ENCODE results near the gene AP2B1.
A peak's percentile ranks its signal among the peaks of the same experiment; 100 is the strongest.
"Not testable (repeated sequence)": the region's sequence is repeated elsewhere in the genome, so short reads cannot be mapped to it uniquely, and the experiment has no call there.

The AP2B1 gene

DNA sequence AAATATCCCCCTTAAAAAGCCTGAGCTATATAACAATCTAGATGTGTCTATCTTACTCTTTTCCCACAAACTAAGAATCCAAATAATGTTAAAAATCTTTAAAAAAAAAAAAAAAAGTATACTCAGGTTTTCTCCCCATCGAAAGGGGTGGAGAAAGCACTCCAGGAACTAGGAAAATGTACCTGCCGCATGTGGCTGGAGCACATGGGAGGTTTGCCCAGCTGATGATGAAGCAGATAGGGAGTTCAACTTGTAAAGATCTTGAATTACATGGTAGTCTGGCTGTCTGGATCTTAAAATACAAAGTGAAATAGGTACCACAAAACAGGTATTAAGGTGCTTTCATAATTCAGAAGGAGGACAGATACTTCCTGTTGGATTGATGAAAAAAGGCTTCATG is 17.7 kb upstream of the AP2B1 start:
- DNase-seq (ENCODE audit: low read depth in 3 of 3, low spot score in 1 of 3) = no peak

DNA sequence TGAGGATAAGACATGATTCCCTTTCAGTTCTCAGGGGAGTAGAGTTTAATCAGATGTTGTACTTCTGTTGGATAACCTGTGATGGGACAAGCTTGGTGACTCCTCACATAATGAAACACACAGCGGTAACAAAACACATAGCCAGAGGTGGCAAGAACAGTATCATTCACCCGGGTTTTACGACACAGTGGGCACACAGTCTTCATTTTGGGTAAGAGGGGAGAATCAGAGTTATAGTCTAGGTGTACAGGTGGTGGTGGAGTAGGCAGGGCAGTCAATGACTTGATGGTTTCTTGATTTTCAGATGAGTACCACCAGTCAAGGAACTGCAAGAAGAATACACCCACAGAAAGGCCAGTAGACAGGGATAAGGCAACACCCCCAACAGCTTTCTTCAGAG is 11.4 kb upstream of the AP2B1 start:
- DNase-seq (ENCODE audit: low read depth in 3 of 3, low spot score in 1 of 3) = no peak

DNA sequence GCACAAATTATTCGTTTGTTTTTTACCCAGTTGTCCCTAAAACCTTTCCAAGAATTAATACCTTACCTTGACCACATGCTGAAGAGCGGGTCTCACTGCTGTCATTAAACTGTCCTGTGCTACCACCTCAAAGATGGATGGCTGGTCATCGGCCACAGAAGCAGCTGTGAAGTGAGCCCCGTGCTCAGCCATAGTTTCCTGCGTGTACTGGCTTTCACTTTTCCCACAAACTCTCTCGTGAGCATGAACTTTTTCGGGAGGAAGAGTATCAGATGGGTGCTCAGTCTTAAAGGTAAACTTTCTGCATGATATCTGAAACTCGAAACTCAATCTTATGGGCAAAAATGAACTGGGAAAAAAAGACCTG is 9.3 kb upstream of the AP2B1 start:
- DNase-seq (ENCODE audit: low read depth in 3 of 3, low spot score in 1 of 3) = no peak

DNA sequence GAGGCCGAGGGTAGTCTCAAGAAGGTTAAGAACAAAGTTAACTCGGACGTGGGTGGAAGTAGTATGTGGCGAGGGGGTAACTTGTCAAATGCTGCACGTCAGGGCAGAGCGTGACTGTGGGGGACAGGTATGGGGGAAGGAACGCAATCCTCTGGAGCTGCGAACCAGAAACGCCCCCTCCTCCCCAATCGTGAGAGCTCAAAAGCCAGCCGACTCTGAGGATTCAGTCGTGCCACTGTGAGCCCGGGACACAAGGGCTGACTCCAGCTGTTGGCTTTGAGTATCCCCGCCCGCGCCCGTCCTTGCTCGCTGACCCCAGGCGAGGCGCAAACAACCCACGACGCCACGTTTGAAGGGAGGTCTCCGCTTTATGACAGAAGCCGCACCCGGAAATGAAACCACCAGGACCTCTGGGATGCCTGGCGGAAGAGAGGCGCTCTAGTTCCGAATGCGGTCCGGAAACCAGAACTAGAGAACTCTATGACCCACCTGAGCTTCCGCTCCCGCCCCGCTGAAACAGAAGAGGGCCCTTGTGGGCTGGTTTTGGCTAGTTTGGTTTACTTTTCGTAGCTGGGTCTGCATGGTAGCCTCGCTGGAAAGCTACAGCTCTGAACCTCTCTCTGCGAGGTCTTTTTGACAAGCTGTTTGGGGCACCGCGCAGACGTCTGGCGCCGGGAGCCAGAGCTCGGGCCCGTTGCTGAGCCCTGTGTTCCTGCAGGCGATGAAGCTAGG is 8.8 kb upstream of the AP2B1 start, which contains the start of gene PEX12:
PEX12 (minus strand) TSS at position 375 of the 732 bp plus-strand sequence. CDS start 550 bp downstream, outside the sequence.
- peak; percentile 64 to 76 (median 72) for DNase-seq (ENCODE audit: low read depth in 3 of 3, low spot score in 1 of 3)

DNA sequence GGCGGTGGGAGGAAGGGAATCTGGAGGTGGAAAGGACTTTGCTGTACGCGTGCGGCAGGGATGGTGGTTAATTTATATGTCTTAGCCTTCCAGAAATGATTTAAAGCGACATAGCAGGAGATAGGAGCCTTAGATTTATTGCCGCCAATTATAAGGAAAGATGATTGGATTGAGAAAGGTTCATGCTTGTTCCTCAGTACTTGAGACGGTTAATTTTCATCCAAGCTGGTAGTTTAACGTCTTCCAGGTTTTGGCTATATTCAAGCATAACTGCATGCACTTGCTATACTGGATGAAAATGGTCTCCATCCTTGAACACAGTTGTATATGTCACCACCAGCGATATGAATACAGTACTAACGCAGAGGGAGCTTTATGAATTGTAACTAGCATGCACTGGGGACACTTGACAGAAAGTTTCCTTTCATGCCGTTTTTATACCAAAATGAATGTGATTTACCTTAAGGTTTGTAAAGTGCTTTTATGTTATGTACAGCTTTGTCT is 8.1 kb upstream of the AP2B1 start:
- no peak for DNase-seq (ENCODE audit: low read depth in 3 of 3, low spot score in 1 of 3)

DNA sequence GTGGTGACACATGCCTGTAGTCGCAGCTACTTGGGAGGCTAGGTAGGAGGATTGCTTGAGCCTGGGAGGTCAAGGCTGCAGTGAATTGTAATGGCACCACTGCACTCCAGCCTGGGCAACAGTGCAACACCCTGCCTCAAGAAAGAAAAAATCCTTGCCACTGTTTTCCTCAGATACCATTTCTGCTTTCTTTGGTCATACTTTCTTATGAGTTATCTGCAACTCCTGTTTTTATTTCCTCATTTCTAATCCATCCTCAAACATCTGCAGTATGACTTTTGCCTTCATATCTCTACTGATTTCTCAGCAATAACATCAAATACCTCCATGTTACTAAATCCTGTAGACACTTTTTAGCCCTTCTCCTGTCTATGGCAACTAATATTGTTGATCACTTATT is 3.1 kb upstream of the AP2B1 start:
- DNase-seq (ENCODE audit: low read depth in 3 of 3, low spot score in 1 of 3) = no peak

DNA sequence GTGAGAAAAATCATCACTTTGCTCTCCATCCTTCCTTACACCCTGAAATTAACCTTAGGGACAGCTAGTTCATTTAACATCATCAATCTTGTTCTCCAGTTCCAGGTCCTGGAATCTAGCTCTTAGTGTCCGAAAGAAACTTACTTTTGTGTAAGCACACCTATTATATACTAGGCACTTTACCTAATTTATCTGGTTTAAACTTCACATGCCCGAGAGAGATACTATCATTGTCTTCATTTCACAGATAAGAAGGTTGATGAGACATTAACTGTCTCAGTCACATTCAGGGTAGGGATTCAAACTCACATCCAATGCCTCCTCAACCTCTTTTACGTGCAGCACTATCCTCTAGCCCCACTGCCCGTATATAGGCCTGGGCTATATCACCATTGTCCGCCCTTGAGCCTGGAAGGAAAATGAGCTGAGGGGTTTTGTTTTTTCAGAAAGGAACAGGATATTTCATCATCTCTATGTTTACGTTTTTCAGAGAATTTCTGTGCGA is 501 bp upstream of the AP2B1 start:
- no peak for DNase-seq (ENCODE audit: low read depth in 3 of 3, low spot score in 1 of 3)

DNA sequence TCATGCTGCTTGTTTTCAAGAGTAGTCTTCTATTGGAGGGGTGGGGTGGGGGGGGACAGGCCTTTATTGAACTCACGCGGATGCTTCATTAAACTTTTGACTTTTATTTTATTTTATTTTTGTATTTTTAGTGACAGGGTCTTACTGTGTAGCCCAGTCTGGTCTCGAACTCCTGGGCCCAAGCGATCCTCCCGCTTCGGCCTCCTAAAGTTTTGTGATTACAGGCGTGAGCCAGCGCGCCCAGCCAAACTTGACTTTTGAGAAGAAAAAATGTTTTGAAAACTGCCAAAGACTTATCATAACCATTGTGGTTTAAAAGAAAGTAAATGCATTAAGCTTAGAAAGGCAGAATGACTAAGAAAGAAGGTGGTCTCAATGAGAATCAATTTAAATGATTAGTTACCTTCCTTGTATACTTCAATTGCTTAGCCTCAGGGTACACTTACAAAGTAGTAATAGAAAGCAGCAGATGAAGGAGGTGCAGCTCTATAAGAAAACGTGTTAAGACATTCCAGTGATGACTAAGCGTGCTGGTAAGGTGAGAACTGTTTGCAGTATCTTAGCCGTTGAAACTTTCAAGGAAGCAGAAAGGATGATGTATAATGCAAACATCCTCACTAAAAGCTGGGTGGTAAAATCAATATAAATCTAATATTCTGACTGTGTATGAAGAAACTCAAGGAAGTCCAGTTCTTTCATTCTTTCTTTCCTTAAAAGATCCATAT is 1.2 kb downstream of the AP2B1 start:
- DNase-seq (ENCODE audit: low read depth in 3 of 3, low spot score in 1 of 3) = no peak

DNA sequence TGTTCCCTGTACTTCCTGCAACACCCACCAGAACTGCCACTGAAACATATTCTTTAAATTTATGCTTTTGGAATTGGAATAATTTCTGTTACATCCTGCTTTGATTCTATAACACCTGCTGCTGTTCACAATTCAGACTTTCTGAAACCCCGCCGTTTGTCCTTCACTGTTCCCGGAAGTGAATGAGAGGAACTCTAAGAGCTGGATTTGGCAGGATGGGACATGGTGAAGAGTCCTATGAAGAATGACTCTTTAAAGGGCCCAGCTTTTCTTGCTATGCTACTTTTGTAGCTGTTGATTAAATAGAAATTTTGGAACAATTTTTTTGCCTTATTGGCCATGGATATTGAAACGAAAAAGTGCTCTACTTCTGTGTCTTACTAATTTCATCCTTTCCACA is 8.9 kb downstream of the AP2B1 start:
- DNase-seq (ENCODE audit: low read depth in 3 of 3, low spot score in 1 of 3) = no peak

DNA sequence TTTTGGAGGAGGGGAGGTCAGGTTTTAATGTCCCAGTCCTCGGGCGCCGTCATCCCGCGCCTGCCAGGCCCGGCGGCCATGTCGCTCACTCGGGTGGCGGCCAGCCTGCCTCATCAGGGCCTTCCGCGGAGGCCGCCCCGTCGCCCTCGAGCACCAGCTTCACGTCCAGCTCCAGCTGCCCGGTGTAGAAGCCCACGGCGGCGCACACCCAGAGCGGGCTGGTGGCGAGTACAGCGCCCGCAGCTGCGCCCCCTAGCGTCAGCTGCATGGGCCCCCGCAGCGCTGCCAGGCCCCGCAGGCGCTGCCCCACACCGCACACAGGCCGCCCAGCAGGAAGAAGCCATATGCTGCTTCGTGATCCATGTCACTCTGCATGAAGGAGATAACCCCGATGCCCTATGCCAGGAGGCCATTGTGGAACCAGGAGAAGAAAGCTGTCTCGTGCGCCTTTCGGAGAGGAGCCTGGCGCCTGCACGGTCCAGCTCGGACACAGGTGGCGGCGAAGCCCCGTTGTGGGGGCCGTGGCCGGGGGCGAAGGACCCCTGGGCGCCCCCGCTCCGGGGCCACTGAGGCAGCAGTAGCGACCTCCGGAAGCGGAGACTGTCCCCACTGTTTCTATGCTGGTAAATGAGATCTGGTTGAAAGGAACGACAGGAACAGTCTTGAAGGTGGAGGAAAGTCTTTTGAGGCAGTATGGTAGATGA is 9.6 kb downstream of the AP2B1 start:
- no peak for DNase-seq (ENCODE audit: low read depth in 3 of 3, low spot score in 1 of 3)

DNA sequence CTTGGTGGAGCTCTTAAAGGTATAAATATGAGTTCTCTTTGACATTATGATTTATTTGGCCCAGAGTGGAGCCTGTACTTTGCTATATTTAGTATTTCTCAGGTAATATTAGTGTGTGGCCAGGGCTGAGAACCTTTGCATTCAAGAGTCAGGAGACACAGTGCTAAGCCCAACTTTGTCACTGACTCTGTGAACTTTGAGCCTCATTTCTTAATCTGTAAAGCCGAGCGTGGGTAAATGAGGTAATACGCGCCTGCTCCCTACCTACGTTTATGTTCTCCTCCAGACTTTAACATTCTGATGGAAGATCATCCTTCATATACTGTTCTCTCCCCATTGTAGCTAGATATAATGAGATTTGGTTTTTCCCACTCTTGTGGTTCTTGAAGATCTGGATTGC is 10.5 kb downstream of the AP2B1 start:
- no peak for DNase-seq (ENCODE audit: low read depth in 3 of 3, low spot score in 1 of 3)

DNA sequence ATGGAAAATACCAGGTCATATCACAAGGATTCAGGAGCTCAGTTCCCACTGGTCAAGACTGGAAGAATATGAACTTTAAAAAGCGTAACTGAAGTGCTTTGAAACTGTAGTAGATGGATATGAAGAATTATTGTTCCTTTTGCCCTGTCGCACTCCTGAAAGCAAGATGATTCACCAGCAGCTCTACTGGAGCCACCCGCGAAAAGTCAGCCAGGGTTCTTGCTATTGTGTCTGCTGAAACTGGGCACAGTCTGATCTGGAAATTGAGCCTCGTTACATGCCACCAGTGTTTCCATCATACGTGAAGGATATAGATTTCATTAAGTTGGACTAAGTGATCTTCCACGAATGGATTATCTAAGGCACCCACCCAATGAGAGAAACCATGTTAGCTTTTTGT is 16.6 kb downstream of the AP2B1 start:
- DNase-seq (ENCODE audit: low read depth in 3 of 3, low spot score in 1 of 3) = no peak

DNA sequence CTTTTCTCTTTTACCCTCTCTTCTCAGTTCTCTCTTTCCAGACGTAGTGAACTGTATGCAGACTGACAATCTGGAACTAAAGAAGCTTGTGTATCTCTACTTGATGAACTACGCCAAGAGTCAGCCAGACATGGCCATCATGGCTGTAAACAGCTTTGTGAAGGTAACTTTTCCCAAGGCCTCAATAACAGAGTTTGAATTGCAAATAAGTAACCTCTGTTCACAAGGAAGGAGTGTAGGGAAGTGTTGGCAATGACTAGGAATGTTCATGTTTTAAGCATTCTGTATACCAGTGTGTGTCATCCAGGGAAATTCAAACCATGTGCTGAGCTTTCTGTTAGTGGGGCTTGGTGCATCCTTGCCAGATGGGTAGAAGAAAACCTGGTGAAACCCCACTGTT is 18.6 kb downstream of the AP2B1 start:
- no peak for DNase-seq (ENCODE audit: low read depth in 3 of 3, low spot score in 1 of 3)

DNA sequence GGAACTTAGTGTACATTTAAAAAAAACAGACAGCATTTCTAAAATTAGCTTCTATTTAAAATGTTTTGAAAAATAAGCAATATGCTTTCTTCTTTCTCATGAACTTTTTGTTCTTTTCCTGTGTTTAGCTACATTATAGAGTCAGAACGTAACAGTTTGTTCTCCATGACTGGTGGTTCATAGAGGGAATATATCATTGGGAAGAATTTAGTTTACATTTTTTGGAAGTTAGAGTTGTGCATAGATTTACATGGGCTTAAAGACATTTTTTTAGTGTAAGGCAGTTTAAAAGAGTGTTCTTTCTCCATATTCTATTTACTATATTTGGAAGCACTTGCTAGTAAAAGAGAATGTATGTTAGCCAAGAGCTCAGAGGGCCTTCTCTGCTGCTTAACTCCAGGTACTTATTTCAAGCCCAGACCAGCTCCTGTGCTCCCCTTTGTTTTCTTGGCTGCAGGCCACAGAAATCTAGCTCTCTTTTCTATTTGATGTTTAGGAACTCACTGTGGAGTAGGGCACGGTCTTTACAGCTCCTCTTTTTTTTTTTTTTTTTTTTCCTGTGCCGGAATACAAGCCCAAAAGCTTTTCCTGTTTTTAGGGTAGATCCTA is 20.2 kb downstream of the AP2B1 start:
- DNase-seq (ENCODE audit: low read depth in 3 of 3, low spot score in 1 of 3) = no peak

DNA sequence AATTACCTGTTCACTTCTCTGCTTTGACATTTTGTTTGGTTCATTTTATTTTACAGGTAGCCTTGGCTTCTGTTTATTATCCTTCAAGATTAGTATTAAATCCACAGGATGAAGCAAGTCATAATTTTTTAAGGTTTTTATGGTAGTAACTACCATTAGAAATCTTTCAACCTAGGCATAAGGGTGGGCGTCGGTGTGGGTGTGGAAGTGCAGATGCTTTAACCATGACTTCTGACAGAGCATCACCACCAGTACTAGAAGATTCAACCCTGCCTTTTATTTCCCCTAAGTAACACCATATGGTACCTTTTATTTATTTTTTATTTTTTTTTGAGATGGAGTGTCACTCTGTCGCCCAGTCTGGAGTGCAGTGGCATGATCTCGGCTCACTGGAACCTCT is 22.7 kb downstream of the AP2B1 start:
- DNase-seq (ENCODE audit: low read depth in 3 of 3, low spot score in 1 of 3) = no peak

DNA sequence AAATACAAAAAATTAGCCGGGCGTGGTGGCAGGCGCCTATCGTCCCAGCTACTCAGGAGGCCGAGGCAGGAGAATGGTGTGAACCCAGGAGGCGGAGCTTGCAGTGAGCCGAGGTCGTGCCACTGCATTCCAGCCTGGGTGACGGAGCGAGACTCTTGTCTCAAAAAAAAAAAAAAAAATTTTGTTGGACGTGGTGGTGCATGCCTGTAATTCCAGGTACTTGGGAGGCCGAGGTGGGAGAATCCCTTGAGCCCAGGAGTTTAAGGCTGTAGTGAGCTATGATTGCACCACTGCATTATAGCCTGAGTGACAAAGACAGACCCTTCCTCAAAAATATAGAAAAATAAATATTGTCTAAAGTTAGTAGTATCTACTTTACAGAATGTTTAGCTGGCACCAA is 23.6 kb downstream of the AP2B1 start:
- DNase-seq (ENCODE audit: low read depth in 3 of 3, low spot score in 1 of 3) = not testable (repeated sequence)

DNA sequence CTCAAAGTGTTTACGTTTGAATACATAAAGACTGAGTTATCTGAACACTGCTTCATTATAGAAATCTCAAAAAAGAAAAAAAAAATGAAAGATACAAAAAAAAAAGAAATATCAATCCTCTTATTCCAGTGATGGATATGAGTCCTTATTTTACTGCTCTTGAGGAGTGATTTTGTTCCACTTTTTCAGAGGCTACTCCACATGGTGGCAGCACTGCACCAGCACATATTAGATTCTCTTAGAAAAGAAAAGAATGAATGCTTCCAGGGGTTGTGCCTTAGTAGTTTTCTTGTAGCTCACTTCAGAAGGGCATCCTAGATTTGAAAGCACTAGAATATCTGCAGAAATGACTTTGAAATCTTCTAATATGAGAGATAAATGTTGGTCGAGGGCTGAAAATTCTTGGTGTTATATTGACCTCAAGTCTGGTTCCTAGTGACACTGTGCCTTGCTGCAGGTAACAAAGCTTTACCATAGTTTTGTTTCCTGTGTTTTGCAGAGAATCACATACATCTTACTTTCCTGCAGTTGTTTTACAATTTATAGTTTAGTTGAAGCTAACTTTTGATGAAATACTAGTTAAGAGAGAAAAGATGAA is 25.9 kb downstream of the AP2B1 start:
- no peak for DNase-seq (ENCODE audit: low read depth in 3 of 3, low spot score in 1 of 3)

DNA sequence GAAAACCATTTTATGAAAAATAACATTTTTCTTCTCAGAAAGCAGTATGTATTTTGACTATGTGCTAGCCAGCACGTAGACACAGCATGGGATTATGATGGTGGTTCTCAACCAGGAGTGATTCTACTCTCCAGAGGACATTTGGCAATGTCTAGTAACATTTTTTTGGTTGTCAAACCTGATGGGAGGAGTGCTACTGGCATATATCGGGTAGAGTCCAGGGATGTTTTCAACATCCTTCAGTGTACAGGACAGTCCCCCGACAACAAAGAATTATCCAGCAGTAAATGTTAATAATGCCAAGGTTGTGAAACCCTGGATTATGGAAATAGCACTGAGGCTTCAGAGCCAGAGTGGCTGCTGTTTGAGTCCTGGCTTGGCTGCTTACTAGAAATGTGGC is 27.7 kb downstream of the AP2B1 start:
- no peak for DNase-seq (ENCODE audit: low read depth in 3 of 3, low spot score in 1 of 3)

DNA sequence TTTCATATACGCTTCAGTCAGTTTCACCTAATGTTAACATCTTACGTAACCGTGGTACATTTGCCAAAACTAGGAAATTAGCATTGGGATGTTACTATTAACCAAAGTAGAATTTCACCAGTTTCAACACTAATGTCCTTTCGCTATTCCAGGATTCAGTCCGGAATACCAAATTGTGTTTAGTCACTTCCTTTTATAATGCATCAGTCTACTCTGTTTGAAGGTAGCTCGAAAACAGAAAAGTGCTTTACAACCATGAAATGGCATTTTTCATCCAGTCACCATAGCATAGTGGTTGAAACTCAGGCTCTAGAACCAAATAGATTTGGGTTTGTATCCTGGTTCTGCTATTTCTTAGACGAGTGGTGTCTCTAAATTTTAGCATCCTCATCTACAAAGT is 29.4 kb downstream of the AP2B1 start:
- DNase-seq (ENCODE audit: low read depth in 3 of 3, low spot score in 1 of 3) = no peak

DNA sequence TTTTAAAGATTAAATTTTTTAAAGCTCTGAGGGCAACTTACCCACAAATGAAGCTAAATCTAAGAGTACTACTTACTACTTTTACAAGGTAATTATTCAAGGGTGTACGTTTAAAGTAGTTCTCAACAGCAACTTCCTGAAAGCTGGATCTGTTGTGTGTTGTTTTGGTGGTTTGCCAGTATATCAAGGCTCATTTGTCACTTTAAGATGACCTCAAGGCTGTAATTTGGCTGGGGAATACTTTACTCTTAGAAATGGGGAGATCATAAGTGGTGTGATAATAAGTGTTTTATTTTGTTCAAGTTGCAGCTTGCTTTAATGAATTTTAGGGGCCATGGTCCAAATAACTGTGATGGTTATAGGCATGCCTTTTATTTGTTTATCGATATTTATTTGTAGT is 30.4 kb downstream of the AP2B1 start:
- DNase-seq (ENCODE audit: low read depth in 3 of 3, low spot score in 1 of 3) = no peak

DNA sequence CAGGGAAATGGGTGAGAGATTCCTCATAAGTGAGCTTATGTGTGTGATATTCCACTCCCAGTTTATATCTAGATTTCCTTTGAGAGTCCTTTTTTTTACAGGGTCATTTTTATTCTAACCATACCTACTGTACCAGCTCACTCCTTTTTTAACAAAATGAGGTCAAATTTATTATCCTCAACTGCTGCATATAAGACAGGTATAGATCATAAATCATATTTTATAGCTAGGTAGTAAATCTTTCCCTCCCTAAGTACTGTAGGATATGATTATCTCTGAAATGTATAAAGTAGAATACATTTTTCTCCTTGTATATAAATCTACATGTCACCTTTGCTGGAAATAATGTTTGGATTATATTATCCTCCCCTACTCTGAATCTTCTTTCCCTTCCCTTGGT is 31.5 kb downstream of the AP2B1 start:
- no peak for DNase-seq (ENCODE audit: low read depth in 3 of 3, low spot score in 1 of 3)

Measured in stimulated activated CD4-positive, alpha-beta T cell treated with anti-CD3 and anti-CD28 coated beads, TNF-alpha, amount 100 ng/mL, for 1 hour (primary cell).